ENCODE data around the gene WDR26.

The WDR26 gene

DNA sequence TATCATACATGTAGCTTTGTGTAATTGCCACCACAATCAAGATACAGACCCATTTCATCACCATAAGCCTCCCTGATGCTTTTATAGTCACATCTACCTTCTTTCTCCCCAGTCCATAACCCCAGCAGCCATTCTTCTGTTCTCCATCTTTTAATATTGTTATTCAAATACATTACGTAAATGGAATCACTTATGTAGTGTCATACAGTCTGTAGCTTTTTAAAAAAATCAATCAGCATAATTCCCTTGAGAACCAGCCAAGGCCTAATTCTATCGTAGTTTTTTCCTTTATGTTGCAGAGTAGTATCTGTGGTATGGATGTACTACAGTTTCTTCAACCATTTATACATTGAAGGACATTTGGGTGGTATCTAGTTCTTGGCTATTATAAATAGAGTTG is 31.6 kb upstream of the WDR26 start:
- no peaks in the 10 kb centered on the region for H3K9me3 ChIP-seq
- TF ChIP-seq, protein P1, sequence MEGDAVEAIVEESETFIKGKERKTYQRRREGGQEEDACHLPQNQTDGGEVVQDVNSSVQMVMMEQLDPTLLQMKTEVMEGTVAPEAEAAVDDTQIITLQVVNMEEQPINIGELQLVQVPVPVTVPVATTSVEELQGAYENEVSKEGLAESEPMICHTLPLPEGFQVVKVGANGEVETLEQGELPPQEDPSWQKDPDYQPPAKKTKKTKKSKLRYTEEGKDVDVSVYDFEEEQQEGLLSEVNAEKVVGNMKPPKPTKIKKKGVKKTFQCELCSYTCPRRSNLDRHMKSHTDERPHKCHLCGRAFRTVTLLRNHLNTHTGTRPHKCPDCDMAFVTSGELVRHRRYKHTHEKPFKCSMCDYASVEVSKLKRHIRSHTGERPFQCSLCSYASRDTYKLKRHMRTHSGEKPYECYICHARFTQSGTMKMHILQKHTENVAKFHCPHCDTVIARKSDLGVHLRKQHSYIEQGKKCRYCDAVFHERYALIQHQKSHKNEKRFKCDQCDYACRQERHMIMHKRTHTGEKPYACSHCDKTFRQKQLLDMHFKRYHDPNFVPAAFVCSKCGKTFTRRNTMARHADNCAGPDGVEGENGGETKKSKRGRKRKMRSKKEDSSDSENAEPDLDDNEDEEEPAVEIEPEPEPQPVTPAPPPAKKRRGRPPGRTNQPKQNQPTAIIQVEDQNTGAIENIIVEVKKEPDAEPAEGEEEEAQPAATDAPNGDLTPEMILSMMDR (IDR thresholded peaks at IDR 0.05; ENCODE audit: low read depth, low read length), result no peak

DNA sequence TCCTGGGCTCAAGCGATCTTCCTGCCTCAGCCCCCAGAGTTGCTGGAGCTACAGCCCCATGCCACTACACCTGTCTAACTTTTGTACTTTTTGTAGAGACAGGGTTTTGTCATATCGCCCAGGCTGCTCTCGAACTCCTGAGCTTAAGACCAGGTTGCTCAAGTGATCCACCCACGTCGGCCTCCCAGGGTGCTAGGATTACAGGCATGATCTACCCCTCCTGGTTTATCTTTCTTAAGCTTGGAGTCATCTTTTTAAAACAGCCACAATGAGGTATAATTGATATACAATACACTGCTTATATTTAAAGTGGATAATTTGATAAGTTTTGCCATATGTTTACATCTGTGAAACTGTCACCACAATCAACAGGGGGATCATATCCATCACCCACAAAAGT is 25.4 kb upstream of the WDR26 start:
- no peaks in the 10 kb centered on the region for H3K4me1 ChIP-seq
- DNase-seq, result no peak
- no peaks in the 10 kb centered on the region for H3K27me3 ChIP-seq
- H3K36me3 ChIP-seq, result no peaks in the 10 kb centered on the region
- TF ChIP-seq, protein P1 (IDR thresholded peaks at IDR 0.05; ENCODE audit: low read depth, low read length), result no peak
- H3K4me3 ChIP-seq (ENCODE audit: low read depth, low read length), result no peak overlapping the region
- H3K9me3 ChIP-seq, result no peaks in the 10 kb centered on the region

More for the DNA sequence above, 31.6 kb upstream of the WDR26 start:
- Histone ChIP-seq H3K4me3 (ENCODE audit: low read depth, low read length) (no peak overlapping the region), H3K36me3 (no peaks in the 10 kb centered on the region), H3K27me3 (no peaks in the 10 kb centered on the region), H3K4me1 (no peaks in the 10 kb centered on the region)
- no peak for DNase-seq

DNA sequence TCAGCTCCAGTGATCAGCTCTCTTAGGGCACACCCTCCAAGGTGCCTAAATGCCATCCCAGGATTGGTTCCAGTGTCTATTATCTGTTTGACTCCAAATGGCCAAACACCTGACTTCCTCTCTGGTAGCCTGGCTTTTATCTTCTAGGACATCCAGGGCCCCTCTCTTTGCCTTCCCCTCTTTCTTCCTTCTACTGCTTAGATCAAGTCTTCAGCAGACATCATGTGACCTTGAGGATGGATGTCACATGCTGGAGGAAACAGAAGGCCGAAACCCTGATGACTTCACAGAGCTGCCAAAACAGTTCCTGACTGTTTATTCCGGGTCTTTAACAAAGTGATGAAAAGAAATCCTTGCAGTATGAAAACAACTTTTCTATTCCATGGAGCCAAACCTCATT is 24.4 kb upstream of the WDR26 start:
- Histone ChIP-seq H3K4me3 (ENCODE audit: low read depth, low read length) (no peak overlapping the region), H3K9me3 (no peaks in the 10 kb centered on the region), H3K27me3 (no peaks in the 10 kb centered on the region), H3K4me1 (no peaks in the 10 kb centered on the region), H3K36me3 (no peaks in the 10 kb centered on the region)
- DNase-seq, result no peak
- TF ChIP-seq, protein P1 (IDR thresholded peaks at IDR 0.05; ENCODE audit: low read depth, low read length), result no peak

DNA sequence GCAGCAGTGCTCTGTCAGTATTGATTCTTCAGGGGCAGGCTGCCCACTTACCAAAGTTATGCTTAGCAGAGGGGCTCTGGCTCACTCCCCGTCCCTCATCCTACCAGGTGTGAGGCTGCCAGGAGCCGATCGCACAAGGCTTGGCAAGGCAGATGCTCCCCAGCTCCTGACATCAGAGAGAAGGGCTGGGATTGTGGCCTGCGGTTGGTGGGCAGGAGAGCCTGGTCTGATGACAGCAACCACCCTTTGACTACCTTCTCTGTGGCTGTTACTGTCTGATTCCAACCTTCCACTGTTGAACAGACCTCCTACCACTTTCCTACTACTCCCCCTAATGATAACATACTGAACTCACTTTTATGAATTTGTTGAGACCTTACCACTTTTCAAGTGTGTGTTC is 23.7 kb upstream of the WDR26 start:
- no peak for DNase-seq
- no peaks in the 10 kb centered on the region for H3K27me3 ChIP-seq
- no peaks in the 10 kb centered on the region for H3K9me3 ChIP-seq
- no peaks in the 10 kb centered on the region for H3K4me1 ChIP-seq
- TF ChIP-seq, protein P1 (IDR thresholded peaks at IDR 0.05; ENCODE audit: low read depth, low read length), result no peak
- H3K36me3 ChIP-seq, result no peaks in the 10 kb centered on the region
- no peak overlapping the region for H3K4me3 ChIP-seq (ENCODE audit: low read depth, low read length)

DNA sequence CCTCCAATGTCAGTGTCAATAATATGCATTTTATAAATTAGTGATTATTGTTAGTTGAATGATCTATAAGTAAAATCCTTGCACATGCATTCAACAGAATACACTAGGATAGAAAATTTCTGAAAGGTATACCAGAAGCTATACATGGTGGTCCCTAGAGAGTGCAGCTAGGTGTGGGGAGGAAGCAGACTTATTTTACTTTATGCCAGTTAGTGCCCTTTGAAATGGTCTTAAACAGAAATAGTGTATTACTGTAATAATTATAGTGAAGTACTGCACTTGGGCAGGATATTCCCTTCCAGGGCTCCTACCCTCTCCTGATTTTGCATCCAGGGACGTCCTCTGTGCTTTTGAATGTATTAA is 23.2 kb upstream of the WDR26 start:
- Histone ChIP-seq H3K9me3 (no peaks in the 10 kb centered on the region), H3K27me3 (no peaks in the 10 kb centered on the region), H3K4me1 (no peaks in the 10 kb centered on the region), H3K4me3 (ENCODE audit: low read depth, low read length) (no peak overlapping the region), H3K36me3 (no peaks in the 10 kb centered on the region)
- TF ChIP-seq, protein P1 (IDR thresholded peaks at IDR 0.05; ENCODE audit: low read depth, low read length), result no peak
- no peak for DNase-seq

DNA sequence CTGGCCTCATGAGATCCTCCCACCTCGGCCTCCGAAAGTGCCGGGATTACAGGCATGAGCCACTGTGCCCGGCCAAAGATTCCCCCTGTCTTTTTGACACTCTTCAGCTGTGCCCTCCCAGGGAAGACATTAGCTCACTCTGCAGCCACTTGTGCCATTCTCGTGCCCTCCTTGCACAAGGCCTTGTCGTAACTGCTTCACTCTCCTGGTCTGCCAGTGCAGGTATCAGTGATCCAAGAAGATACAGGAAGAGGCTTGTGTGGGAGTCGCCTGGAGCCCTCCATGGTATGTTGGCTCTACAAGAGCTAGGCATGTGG is 22.0 kb upstream of the WDR26 start:
- TF ChIP-seq, protein P1 (IDR thresholded peaks at IDR 0.05; ENCODE audit: low read depth, low read length), result no peak
- DNase-seq, result no peak

More for the DNA sequence above, 22.0 kb upstream of the WDR26 start:
- no peak overlapping the region for H3K4me3 ChIP-seq (ENCODE audit: low read depth, low read length)
- no peaks in the 10 kb centered on the region for H3K4me1 ChIP-seq
- H3K36me3 ChIP-seq, result no peaks in the 10 kb centered on the region
- H3K27me3 ChIP-seq, result no peaks in the 10 kb centered on the region
- H3K9me3 ChIP-seq, result no peaks in the 10 kb centered on the region
